ENCODE data around the gene CCDC7.
"Not testable (repeated sequence)": the region's sequence is repeated elsewhere in the genome, so short reads cannot be mapped to it uniquely, and the experiment has no call there.

The CCDC7 gene

GRCh38 chr10:32699683-32700082, 253.7 kb downstream of the CCDC7 start:
- not testable (repeated sequence) for DNase-seq (ENCODE audit: low spot score)

GRCh38 chr10:32713560-32713959, 267.6 kb downstream of the CCDC7 start:
- no peak for DNase-seq (ENCODE audit: low spot score)

GRCh38 chr10:32731527-32731926, 285.6 kb downstream of the CCDC7 start:
- DNase-seq (ENCODE audit: low spot score), result no peak

GRCh38 chr10:32738958-32739357, 293.0 kb downstream of the CCDC7 start:
- no peak for DNase-seq (ENCODE audit: low spot score)

- no peak for DNase-seq (ENCODE audit: low spot score)
These were observed 298.4 kb downstream of the CCDC7 start for GRCh38 chr10:32744321-32744720.

- DNase-seq (ENCODE audit: low spot score), result no peak
These were observed 300.9 kb downstream of the CCDC7 start for GRCh38 chr10:32746869-32747268.

GRCh38 chr10:32751582-32751981, 305.6 kb downstream of the CCDC7 start:
- DNase-seq (ENCODE audit: low spot score), result no peak

- DNase-seq (ENCODE audit: low spot score), result not testable (repeated sequence)
These were observed 309.0 kb downstream of the CCDC7 start for GRCh38 chr10:32754900-32755299.

- no peak for DNase-seq (ENCODE audit: low spot score)
These were observed 325.3 kb downstream of the CCDC7 start for GRCh38 chr10:32771217-32771616.

- no peak for DNase-seq (ENCODE audit: low spot score)
These were observed 327.2 kb downstream of the CCDC7 start for GRCh38 chr10:32773105-32773504.

- no peak for DNase-seq (ENCODE audit: low spot score)
These were observed 341.0 kb downstream of the CCDC7 start for GRCh38 chr10:32786968-32787367.

GRCh38 chr10:32787690-32788284, 341.8 kb downstream of the CCDC7 start:
- DNase-seq (ENCODE audit: low spot score), result no peak

GRCh38 chr10:32788359-32788758, 342.4 kb downstream of the CCDC7 start:
- DNase-seq (ENCODE audit: low spot score), result no peak

- no peak for DNase-seq (ENCODE audit: low spot score)
These were observed 344.5 kb downstream of the CCDC7 start for GRCh38 chr10:32790483-32790882.

- DNase-seq (ENCODE audit: low spot score), result no peak
These were observed 347.1 kb downstream of the CCDC7 start for GRCh38 chr10:32793033-32793432.

- DNase-seq (ENCODE audit: low spot score), result no peak
These were observed 349.8 kb downstream of the CCDC7 start for GRCh38 chr10:32795598-32796183.

GRCh38 chr10:32797393-32797792, 351.5 kb downstream of the CCDC7 start:
- not testable (repeated sequence) for DNase-seq (ENCODE audit: low spot score)

- DNase-seq (ENCODE audit: low spot score), result no peak
These were observed 401.0 kb downstream of the CCDC7 start for GRCh38 chr10:32846974-32847373.

GRCh38 chr10:32851301-32851700, 405.4 kb downstream of the CCDC7 start:
- no peak for DNase-seq (ENCODE audit: low spot score)

- no peak for DNase-seq (ENCODE audit: low spot score)
These were observed 408.5 kb downstream of the CCDC7 start for GRCh38 chr10:32854435-32854834.

GRCh38 chr10:32865170-32865569, 419.2 kb downstream of the CCDC7 start:
- no peak for DNase-seq (ENCODE audit: low spot score)

- no peak for DNase-seq (ENCODE audit: low spot score)
These were observed 432.0 kb downstream of the CCDC7 start for GRCh38 chr10:32877915-32878314.

GRCh38 chr10:32878646-32879045, 432.7 kb downstream of the CCDC7 start:
- DNase-seq (ENCODE audit: low spot score), result no peak

- no peak for DNase-seq (ENCODE audit: low spot score)
These were observed 436.1 kb downstream of the CCDC7 start for GRCh38 chr10:32882076-32882475.
